Measurements from ENCODE around the gene CDKN2B-AS1.

CDKN2B-AS1 gene

DNA sequence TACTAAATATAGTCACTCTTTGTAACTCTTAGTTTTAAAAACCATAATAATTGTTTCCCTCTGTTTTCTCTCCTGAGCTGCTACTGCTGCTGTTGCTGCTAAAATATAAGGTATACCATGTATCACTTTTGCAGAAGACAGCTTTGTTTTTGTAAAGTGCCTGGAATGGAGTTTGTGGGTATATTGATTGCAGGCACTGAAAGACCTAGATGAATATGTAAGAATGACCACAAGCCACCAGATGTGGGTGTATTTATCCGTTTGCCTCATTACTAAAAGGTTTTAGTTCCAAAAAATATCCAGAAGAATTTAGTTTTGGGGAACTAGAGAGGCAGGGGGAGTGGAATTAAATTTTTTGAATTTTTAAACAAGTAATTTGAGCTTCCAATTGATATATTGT, 165.6 kb downstream of the CDKN2B-AS1 start:
- DNase-seq: no peak

DNA sequence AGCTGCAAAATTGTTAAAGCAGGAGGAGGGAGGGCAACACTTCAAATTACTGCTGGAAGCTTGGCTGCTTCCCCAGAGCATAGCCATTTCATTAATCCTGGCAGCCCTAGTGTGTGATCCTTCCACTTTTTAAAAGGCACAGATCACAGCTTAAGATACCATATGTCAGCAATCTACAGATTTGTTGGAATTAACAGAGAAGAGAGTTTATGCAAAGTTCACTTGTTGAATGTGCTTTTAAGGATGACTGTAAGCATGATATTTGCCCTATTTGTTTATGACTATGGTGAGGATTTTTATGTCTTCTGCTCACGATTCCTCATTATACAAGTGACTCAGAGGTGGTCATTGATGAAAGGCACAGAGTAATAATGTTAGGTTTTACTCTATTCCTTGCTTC, 170.6 kb downstream of the CDKN2B-AS1 start:
- DNase-seq: no peak

DNA sequence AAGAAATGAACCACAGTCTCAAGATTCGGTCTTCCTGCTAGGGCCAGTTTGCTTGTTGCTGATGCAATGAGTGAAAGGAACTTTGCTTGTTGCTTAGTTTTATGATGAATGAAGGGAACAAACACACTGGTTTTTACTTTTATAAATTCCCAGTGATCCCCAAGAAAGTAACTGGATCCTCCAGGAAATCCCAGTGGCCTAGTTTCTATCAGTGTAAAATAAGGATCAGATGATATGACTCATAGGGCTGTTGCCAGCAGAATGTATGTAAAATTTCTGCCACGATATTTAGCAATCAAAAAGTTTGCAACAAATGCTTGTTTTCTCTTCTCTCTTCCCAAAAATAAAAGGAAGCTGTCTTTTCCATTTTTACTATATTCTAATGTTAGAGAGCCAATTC, 174.7 kb downstream of the CDKN2B-AS1 start:
- no peak for DNase-seq

DNA sequence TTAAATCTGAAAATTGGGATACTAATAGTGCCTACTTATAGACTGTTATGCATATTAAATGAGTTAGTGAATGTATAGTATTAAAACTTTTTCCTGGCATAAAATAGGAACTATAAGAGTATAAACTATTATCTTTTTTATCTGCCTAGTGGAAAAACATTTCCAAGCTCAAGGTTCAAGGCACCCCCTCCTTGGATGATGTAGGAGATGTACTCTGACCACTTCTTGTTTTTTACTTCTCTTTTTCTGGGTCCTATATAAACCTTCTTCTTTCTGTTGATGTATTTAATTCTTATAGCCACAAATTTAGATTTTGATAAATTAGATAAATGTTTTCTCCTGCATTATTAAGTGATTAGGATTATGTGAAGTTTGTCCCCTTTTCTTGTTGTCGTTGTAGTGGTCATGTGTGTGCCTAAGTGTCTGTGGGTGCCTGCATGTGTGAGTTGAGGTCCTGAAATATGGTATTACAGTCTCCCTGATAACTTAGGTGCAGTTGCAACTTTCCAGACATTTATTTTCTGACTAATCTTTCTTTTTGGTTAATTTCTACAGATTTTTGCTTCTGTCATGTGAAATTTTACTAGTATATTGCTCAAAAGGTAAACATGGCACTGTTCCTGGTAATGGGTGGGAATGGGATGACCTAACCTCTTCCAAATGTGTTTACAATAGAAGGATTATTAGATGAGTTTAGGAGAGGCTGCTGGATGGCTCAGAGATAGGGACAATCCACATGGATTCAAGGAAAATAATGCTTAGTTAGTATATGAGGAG, 175.3 kb downstream of the CDKN2B-AS1 start:
- no peak for DNase-seq

Measured in stimulated activated CD4-positive, alpha-beta T cell treated with anti-CD3 and anti-CD28 coated beads, Interleukin-2, amount 100 ng/mL, for 24 hours (primary cell).